Stimulated activated CD4-positive, alpha-beta T cell treated with anti-CD3 and anti-CD28 coated beads, Interleukin-4, amount 100 ng/mL, for 48 hours (primary cell): ENCODE results near the gene ENHO.

ENCODE experiments used
- DNase-seq, 2 donors: peaks; one replicate each; pipeline ENCODE4 v3.0.0-alpha.2; 2020; ENCODE audit warnings: low read depth in 2 of 2

Gene ENHO

DNA sequence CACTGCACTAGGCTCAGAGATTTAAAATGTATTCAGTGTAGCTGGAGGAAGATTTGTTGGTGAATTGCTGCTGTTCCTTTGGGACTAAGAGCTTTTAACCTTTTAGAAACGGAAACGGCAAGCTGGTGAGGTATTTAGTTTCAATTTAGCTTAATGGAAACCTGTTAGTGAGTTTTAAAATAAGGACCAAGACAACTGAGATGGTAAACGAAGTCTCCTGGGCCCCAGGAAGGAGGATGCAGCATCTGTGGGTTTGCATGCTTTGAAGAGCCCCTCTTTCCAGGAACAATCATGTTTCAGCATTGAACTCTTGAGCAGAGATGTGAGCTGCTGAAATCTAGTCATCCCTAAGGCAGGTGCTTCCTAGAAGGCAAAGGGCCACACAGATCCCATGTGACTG is 47.7 kb downstream of the ENHO start:
- no peak for DNase-seq
